Keratinocyte (primary cell): ENCODE measurements around the gene PGK1. TPM values are rescaled to one million over a fixed set of nuclear protein-coding genes. Genes with fewer than 3 reads are reported as not detected.

Source experiments
- DNase-seq: peaks from one replicate; pipeline ENCODE4 v3.0.0-alpha.2; 2011; ENCODE audit warnings: low read depth, missing footprints, low spot score
- FAIRE-seq: peaks from 2 replicates; lab custom pipeline; 2011; peaks lifted over from hg19 to GRCh38; lab: Jason Lieb, UNC
- H2AFZ ChIP-seq: 2 replicates; pipeline ENCODE4 v1.6.0; 2012; ENCODE audit warnings: low read length, control low read depth, inconsistent platforms; ENCODE audit not compliant: control insufficient read depth
- H3K27ac ChIP-seq: 2 replicates; pipeline ENCODE4 v1.5.1; 2011; ENCODE audit warnings: low read length; ENCODE audit not compliant: control insufficient read depth, insufficient read depth
- H3K27me3 ChIP-seq: 3 replicates; pipeline ENCODE4 v1.6.0; 2011; ENCODE audit warnings: low read length; ENCODE audit not compliant: control insufficient read depth, insufficient read depth; ENCODE audit errors: extremely low read depth
- H3K36me3 ChIP-seq, 2 experiments: 2 replicates in 1 of 2; 3 replicates in 1 of 2; pipeline ENCODE4 v1.5.1; 2011; ENCODE audit warnings: low read length in 2 of 2, mild to moderate bottlenecking in 1 of 2; ENCODE audit not compliant: control insufficient read depth in 2 of 2, insufficient read depth in 2 of 2; ENCODE audit errors: extremely low read depth in 1 of 2
- H3K4me1 ChIP-seq: 3 replicates; pipeline ENCODE4 v1.5.1; 2011; ENCODE audit warnings: low read length; ENCODE audit not compliant: control insufficient read depth, insufficient read depth; ENCODE audit errors: extremely low read depth
- H3K4me2 ChIP-seq: 3 replicates; pipeline ENCODE4 v1.6.0; 2011; ENCODE audit warnings: low read depth, low read length; ENCODE audit not compliant: control insufficient read depth, insufficient read depth; ENCODE audit errors: extremely low read depth
- H3K4me3 ChIP-seq, 3 experiments: fragments of 200-600 bp in 1 of 3; sonication (generic) in 1 of 3; 2 replicates in 2 of 3; 3 replicates in 1 of 3; pipeline ENCODE4 v1.5.1; 2011 to 2016; ENCODE audit warnings: low read length in 3 of 3, mild to moderate bottlenecking in 3 of 3, control low read depth in 2 of 3, inconsistent platforms in 1 of 3, low read depth in 1 of 3, mixed read lengths in 1 of 3, mixed run types in 1 of 3, moderate library complexity in 1 of 3; ENCODE audit not compliant: control insufficient read depth in 2 of 3, insufficient read depth in 2 of 3; ENCODE audit errors: extremely low read depth in 1 of 3
- H3K79me2 ChIP-seq: 2 replicates; pipeline ENCODE4 v1.6.0; 2012; ENCODE audit warnings: low read length; ENCODE audit not compliant: control insufficient read depth, insufficient read depth
- H3K9ac ChIP-seq: 3 replicates; pipeline ENCODE4 v1.6.0; 2011; ENCODE audit warnings: low read length; ENCODE audit not compliant: control insufficient read depth, insufficient read depth; ENCODE audit errors: extremely low read depth
- H3K9me1 ChIP-seq: 3 replicates; pipeline ENCODE4 v1.6.0; 2011; ENCODE audit warnings: low read length; ENCODE audit not compliant: control insufficient read depth, insufficient read depth; ENCODE audit errors: extremely low read depth
- H3K9me3 ChIP-seq: 2 replicates; pipeline ENCODE4 v1.5.1; 2012; ENCODE audit warnings: low read depth, low read length; ENCODE audit not compliant: control insufficient read depth
- H4K20me1 ChIP-seq: 3 replicates; pipeline ENCODE4 v1.6.0; 2011; ENCODE audit warnings: low read length; ENCODE audit not compliant: control insufficient read depth, insufficient read depth; ENCODE audit errors: extremely low read depth
- CTCF ChIP-seq, 3 experiments: IDR thresholded peaks in 1 of 3; conservative IDR thresholded peaks in 1 of 3; optimal IDR thresholded peaks in 1 of 3; 2 replicates in 2 of 3; 3 replicates in 1 of 3; pipeline versions ENCODE3 to v1.5.1; 2011; ENCODE audit warnings: low read length in 3 of 3, mild to moderate bottlenecking in 3 of 3, moderate library complexity in 2 of 3, control low read depth in 1 of 3, inconsistent platforms in 1 of 3; ENCODE audit not compliant: insufficient read depth in 2 of 3; ENCODE audit errors: extremely low read depth in 1 of 3
- EZH2 ChIP-seq: IDR thresholded peaks from one replicate; pipeline ENCODE4 v1.6.1; 2012; ENCODE audit warnings: inconsistent platforms, mild to moderate bottlenecking, low read length, moderate library complexity
- dilution Hi-C: fragments of 300-500 bp; cut with MboI; formaldehyde crosslinking; loops from one replicate; pipeline ENCODE4 v1.7.0; 2020; ENCODE audit warnings: low sequenced_read_pairs; ENCODE audit not compliant: extremely low pct_ligation_motif_present
- polyA plus RNA-seq, 5 experiments: library from polyadenylated mRNA; depleted of rRNA in 3 of 5; stranded (reverse) in 3 of 5; stranded (forward) in 1 of 5; unstranded in 1 of 5; fragments of >200 nt; gene quantifications; 1 replicate in 1 of 5; 2 replicates in 3 of 5; 3 replicates in 1 of 5; pipeline versions ENCODE4 v1.2.1 to v1.2.3, GENCODE V29; 2011 to 2012; ENCODE audit warnings: missing spikeins in 2 of 5, low read depth in 1 of 5, low replicate concordance in 1 of 5

The PGK1 gene
- polyA plus RNA-seq, 1 donor (not counting 4 experiments of a cell fraction or from before 2014, with no cell fraction given), result 666 TPM

GRCh38 chrX:78106651-78106986 is 2.6 kb downstream of the PGK1 start:
- Histone ChIP-seq H3K36me3 (no peaks in the 10 kb centered on the region), H4K20me1 (peaks cover 7% of the 10 kb centered on the region), H3K9me1 (no peaks in the 10 kb centered on the region), H3K27ac (no peak overlapping the region), H3K9me3 (no peaks in the 10 kb centered on the region), H2AFZ (no peak overlapping the region), H3K4me2 (peak overlapping the region; percentile 42), H3K9ac (no peak overlapping the region), H3K4me3 (peak overlapping the region in 2 of 3 experiments; percentile 19 to 79), H3K4me1 (peaks cover 16% of the 10 kb centered on the region), H3K27me3 (no peaks in the 10 kb centered on the region), H3K79me2 (peaks cover 68% of the 10 kb centered on the region)
- DNase-seq, result no peak
- dilution Hi-C loops, result no loop called here
- no peak for FAIRE-seq
- TF ChIP-seq CTCF (optimal IDR thresholded peaks at IDR 0.05 in 1 of 3, IDR thresholded peaks at IDR 0.05 in 1 of 3, conservative IDR thresholded peaks at IDR 0.05 in 1 of 3; ENCODE audit: extremely low read depth in 1 of 3, insufficient read depth in 2 of 3, low read length in 3 of 3) (no peak), EZH2 (no peak)

GRCh38 chrX:78109458-78109857 is 5.4 kb downstream of the PGK1 start:
- dilution Hi-C loops, result no loop called here
- H3K27ac ChIP-seq, result no peak overlapping the region
- no peak overlapping the region for H3K9ac ChIP-seq
- TF ChIP-seq CTCF (optimal IDR thresholded peaks at IDR 0.05 in 1 of 3, IDR thresholded peaks at IDR 0.05 in 1 of 3, conservative IDR thresholded peaks at IDR 0.05 in 1 of 3; ENCODE audit: extremely low read depth in 1 of 3, insufficient read depth in 2 of 3, low read length in 3 of 3) (no peak), EZH2 (no peak)
- peaks cover 89% of the 10 kb centered on the region for H3K79me2 ChIP-seq
- H3K9me1 ChIP-seq, result no peaks in the 10 kb centered on the region
- no peak overlapping the region for H2AFZ ChIP-seq
- H3K4me3 ChIP-seq, result no peak overlapping the region
- peaks cover 0 to 9% of the 10 kb centered on the region in 2 experiments for H3K36me3 ChIP-seq
- H4K20me1 ChIP-seq, result peaks cover 9% of the 10 kb centered on the region
- H3K27me3 ChIP-seq, result no peaks in the 10 kb centered on the region
- DNase-seq (no peak), FAIRE-seq (no peak)
- H3K4me1 ChIP-seq, result peaks cover 16% of the 10 kb centered on the region
- H3K9me3 ChIP-seq, result no peaks in the 10 kb centered on the region
- H3K4me2 ChIP-seq, result no peak overlapping the region
